Measurements from ENCODE around the gene TLK2. TPM values are rescaled to one million over a fixed set of nuclear protein-coding genes. Genes with fewer than 3 reads are reported as not detected.

The TLK2 gene
- total and polyA plus RNA-seq, 12 donors = 9.2 to 41.9 (median 31.5) TPM

GRCh38 chr17:62641951-62642350, 163.3 kb downstream of the TLK2 start:
- H3K27me3 ChIP-seq = peaks cover 0 to 4% (median 0%) of the 10 kb centered on the region in 7 donors
- ATAC-seq (no peak), DNase-seq (no peak)
- intact Hi-C loops (cut with DNase I) = loop anchor here in 1 of 10 donors (5.0 kb wide), 1 partner anchor 1645 kb away; no protein-coding TSS in a partner anchor
- TF ChIP-seq CTCF (IDR thresholded peaks at IDR 0.05) = no peak
- no peak overlapping the region for H3K27ac ChIP-seq
- WGBS, 2 donors = 73 to 75% methylated on average over 6 of the region's 6 CpGs
- H3K4me1 ChIP-seq = no peaks in the 10 kb centered on the region
- H3K36me3 ChIP-seq = peaks cover 0 to 4% (median 0%) of the 10 kb centered on the region in 9 donors
- no peak overlapping the region for H3K4me3 ChIP-seq
- H3K9me3 ChIP-seq = no peaks in the 10 kb centered on the region

DNA sequence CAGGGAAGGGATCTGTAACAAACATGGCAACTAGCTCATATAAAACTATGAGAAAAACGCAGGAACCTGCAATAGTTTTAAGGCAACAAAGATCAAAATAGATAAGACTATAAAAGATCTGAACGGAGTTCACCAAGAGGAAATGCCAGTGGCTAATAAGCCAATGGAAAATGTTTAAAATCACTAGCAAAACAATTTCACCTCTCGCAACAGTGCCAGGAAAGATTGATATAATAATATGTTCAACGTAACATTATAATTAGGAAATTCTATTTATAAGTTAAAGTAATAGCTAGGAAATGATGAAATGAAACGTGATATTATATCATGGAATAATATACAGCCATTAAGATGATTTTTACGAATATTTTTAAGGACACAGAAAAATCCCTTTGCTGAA, 164.9 kb downstream of the TLK2 start:
- Histone ChIP-seq H3K4me3 (no peak overlapping the region), H3K27me3 (peaks cover 0 to 4% (median 0%) of the 10 kb centered on the region in 7 donors), H3K9me3 (no peaks in the 10 kb centered on the region), H3K4me1 (peaks cover 0 to 10% (median 5%) of the 10 kb centered on the region in 9 donors), H3K27ac (no peak overlapping the region), H3K36me3 (no peaks in the 10 kb centered on the region)
- WGBS, 2 donors = 79 to 83% methylated on average over 6 of the region's 6 CpGs
- no peak for TF ChIP-seq CTCF (IDR thresholded peaks at IDR 0.05)
- intact Hi-C loops (cut with DNase I) = loop anchor here in 1 of 10 donors (5.0 kb wide), 1 partner anchor 1644 kb away; no protein-coding TSS in a partner anchor
- DNase-seq (no peak), ATAC-seq (no peak)

GRCh38 chr17:62644487-62645173, 166.0 kb downstream of the TLK2 start:
- ATAC-seq (no peak), DNase-seq (no peak)
- Histone ChIP-seq H3K4me3 (no peak overlapping the region), H3K4me1 (peaks cover 2 to 21% (median 12%) of the 10 kb centered on the region in 9 donors), H3K36me3 (no peaks in the 10 kb centered on the region), H3K27me3 (peaks cover 0 to 4% (median 0%) of the 10 kb centered on the region in 7 donors), H3K27ac (no peak overlapping the region), H3K9me3 (no peaks in the 10 kb centered on the region)
- intact Hi-C loops (cut with DNase I) = loop anchor here in 1 of 10 donors (5.0 kb wide), 1 partner anchor 1643 kb away; no protein-coding TSS in a partner anchor
- no peak for TF ChIP-seq CTCF (IDR thresholded peaks at IDR 0.05)
- 66 to 69% methylated on average over 17 of the region's 17 CpGs for WGBS, 2 donors

- Histone ChIP-seq H3K4me3 (peak overlapping the region in 1 of 10 donors; percentile 9), H3K36me3 (no peaks in the 10 kb centered on the region), H3K27me3 (peaks cover 0 to 22% (median 0%) of the 10 kb centered on the region in 7 donors), H3K9me3 (no peaks in the 10 kb centered on the region), H3K27ac (peak overlapping the region in 9 of 10 donors; percentile 3 to 75 (median 68)), H3K4me1 (peaks cover 11 to 41% (median 27%) of the 10 kb centered on the region in 9 donors)
- WGBS, 2 donors = 32 to 45% methylated on average over 15 of the region's 15 CpGs
- ATAC-seq = peak in 7 of 8 donors; percentile 32 to 58 (median 51)
- intact Hi-C loops (cut with DNase I) = no loop called here
- no peak for DNase-seq
- no peak for TF ChIP-seq CTCF (IDR thresholded peaks at IDR 0.05)
Measured at GRCh38 chr17:62648251-62648955, 169.8 kb downstream of the TLK2 start.
